Adrenal gland (tissue), 12 donors: Measurements from ENCODE around the gene SEMA5A. TPM values are rescaled to one million over a fixed set of nuclear protein-coding genes. Genes with fewer than 3 reads are reported as not detected.
"Not testable (repeated sequence)": the region's sequence is repeated elsewhere in the genome, so short reads cannot be mapped to it uniquely, and the experiment has no call there.

ENCODE experiments used
- DNase-seq, 7 donors: peaks; one replicate each; pipeline ENCODE4 v3.0.0-alpha.2; 2019 to 2020
- H3K27ac ChIP-seq, 5 donors: fragments of 200-600 bp; sonication (generic) in 4 of 5; 1 replicate in 3 of 5; 2 replicates in 2 of 5; pipeline versions ENCODE4 v1.5.1 to v1.8.0; 2016 to 2020; ENCODE audit warnings: mild to moderate bottlenecking in 1 of 5
- H3K27me3 ChIP-seq: fragments of 200-600 bp; 2 replicates; pipeline ENCODE4 v1.8.0; 2021
- H3K36me3 ChIP-seq, 2 donors: fragments of 200-600 bp; replicated peaks in 1 of 2; 1 replicate in 1 of 2; 2 replicates in 1 of 2; pipeline versions ENCODE4 v1.5.1 to v1.8.0; 2018 to 2022
- H3K4me1 ChIP-seq, 2 donors: fragments of 200-600 bp; replicated peaks in 1 of 2; 1 replicate in 1 of 2; 2 replicates in 1 of 2; pipeline versions ENCODE4 v1.5.1 to v1.8.0; 2018 to 2021
- H3K4me3 ChIP-seq, 4 donors: fragments of 200-600 bp; sonication (generic) in 3 of 4; one replicate each; pipeline ENCODE4 v1.5.1; 2016 to 2018
- H3K9me3 ChIP-seq, 3 donors: fragments of 200-600 bp; sonication (generic) in 1 of 3; replicated peaks in 1 of 3; 1 replicate in 2 of 3; 2 replicates in 1 of 3; pipeline versions ENCODE4 v1.5.1 to v1.8.0; 2016 to 2021
- POLR2A ChIP-seq, 2 donors: fragments of 450-650 bp; IDR thresholded peaks; one replicate each; pipeline ENCODE4 v1.6.1; 2017; ENCODE audit warnings: antibody characterized with exemption in 2 of 2, mild to moderate bottlenecking in 2 of 2, moderate library complexity in 1 of 2
- WGBS, 4 donors: extraction: QIAGEN DNeasy Blood & Tissue Kit in 2 of 4; methylation state at CpG; one replicate each; pipeline versions ENCODE4 v1.1.5 to v1.1.7; 2013 to 2017; 5-methylcytosine and 5-hydroxymethylcytosine counted together
- intact Hi-C, 2 donors: fragments of 100-400 bp; cut with DNase I; formaldehyde crosslinking; loops; one replicate each; pipeline versions ENCODE4 v1.14.1 to v1.15.0; 2022 to 2023
- polyA plus RNA-seq, 3 donors: library from polyadenylated mRNA; stranded (reverse); fragments of 200-250 nt in 2 of 3; fragments of 350-450 nt in 1 of 3; fragmentation: Illumina TruSeq in 1 of 3; extraction: RNeasy Lipid Tissue Mini Kit (QIAGEN cat#74804) in 1 of 3; gene quantifications; one replicate each; pipeline ENCODE4 v1.2.3, GENCODE V29; 2013 to 2014
- total RNA-seq, 9 donors: library from RNA; depleted of rRNA in 4 of 9; stranded (reverse); fragments of >200 nt in 4 of 9; fragments of 120-200 nt in 1 of 9; fragmentation: NEBNext Ultra II Directional in 1 of 9; extraction: Animal tissue kit (Norgen Biotek cat#: 25700) in 1 of 9; gene quantifications; one replicate each; pipeline versions ENCODE4 v1.1.0 to v1.2.4, GENCODE V29; 2013 to 2023
- TF ChIP-seq, protein P1 (sequence below), 6 experiments: fragments of 450-650 bp in 4 of 6; fragments of 200-600 bp in 2 of 6; sonication (generic) in 1 of 6; IDR thresholded peaks; 1 replicate in 5 of 6; 2 replicates in 1 of 6; pipeline versions ENCODE4 v1.5.1 to v1.8.0; 2016 to 2021; ENCODE audit warnings: antibody characterized with exemption in 6 of 6, mild to moderate bottlenecking in 2 of 6, moderate library complexity in 1 of 6
- donor health status: healthy with polysubstance abuse.
- donor health status: Bipolar disorder and iron deficiency.
- donor health status: DM: yes; HTN: yes; CAD: no.
- donor health status: DM: no; HTN: no; CAD: no.
- donor health status: DM: no; HTN: no; CAD: no.
- donor health status: DM: yes; HTN: yes; CAD: no.

The SEMA5A gene
- total and polyA plus RNA-seq, 12 donors = 0.40 to 6.0 (median 2.6) TPM

- Histone ChIP-seq H3K27ac (no peak overlapping the region), H3K36me3 (no peaks in the 10 kb centered on the region), H3K4me1 (no peaks in the 10 kb centered on the region), H3K4me3 (no peak overlapping the region), H3K9me3 (no peaks in the 10 kb centered on the region), H3K27me3 (no peaks in the 10 kb centered on the region)
- DNase-seq = no peak
- intact Hi-C loops = no loop called here
- 47 to 61% (median 55%) methylated on average over 5 of the region's 5 CpGs for WGBS, 4 donors
- TF ChIP-seq POLR2A (IDR thresholded peaks at IDR 0.05) = no peak
- TF ChIP-seq, protein P1, sequence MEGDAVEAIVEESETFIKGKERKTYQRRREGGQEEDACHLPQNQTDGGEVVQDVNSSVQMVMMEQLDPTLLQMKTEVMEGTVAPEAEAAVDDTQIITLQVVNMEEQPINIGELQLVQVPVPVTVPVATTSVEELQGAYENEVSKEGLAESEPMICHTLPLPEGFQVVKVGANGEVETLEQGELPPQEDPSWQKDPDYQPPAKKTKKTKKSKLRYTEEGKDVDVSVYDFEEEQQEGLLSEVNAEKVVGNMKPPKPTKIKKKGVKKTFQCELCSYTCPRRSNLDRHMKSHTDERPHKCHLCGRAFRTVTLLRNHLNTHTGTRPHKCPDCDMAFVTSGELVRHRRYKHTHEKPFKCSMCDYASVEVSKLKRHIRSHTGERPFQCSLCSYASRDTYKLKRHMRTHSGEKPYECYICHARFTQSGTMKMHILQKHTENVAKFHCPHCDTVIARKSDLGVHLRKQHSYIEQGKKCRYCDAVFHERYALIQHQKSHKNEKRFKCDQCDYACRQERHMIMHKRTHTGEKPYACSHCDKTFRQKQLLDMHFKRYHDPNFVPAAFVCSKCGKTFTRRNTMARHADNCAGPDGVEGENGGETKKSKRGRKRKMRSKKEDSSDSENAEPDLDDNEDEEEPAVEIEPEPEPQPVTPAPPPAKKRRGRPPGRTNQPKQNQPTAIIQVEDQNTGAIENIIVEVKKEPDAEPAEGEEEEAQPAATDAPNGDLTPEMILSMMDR (IDR thresholded peaks at IDR 0.05) = no peak
Measured at GRCh38 chr5:9356351-9356825, 189.5 kb downstream of the SEMA5A start.

DNA sequence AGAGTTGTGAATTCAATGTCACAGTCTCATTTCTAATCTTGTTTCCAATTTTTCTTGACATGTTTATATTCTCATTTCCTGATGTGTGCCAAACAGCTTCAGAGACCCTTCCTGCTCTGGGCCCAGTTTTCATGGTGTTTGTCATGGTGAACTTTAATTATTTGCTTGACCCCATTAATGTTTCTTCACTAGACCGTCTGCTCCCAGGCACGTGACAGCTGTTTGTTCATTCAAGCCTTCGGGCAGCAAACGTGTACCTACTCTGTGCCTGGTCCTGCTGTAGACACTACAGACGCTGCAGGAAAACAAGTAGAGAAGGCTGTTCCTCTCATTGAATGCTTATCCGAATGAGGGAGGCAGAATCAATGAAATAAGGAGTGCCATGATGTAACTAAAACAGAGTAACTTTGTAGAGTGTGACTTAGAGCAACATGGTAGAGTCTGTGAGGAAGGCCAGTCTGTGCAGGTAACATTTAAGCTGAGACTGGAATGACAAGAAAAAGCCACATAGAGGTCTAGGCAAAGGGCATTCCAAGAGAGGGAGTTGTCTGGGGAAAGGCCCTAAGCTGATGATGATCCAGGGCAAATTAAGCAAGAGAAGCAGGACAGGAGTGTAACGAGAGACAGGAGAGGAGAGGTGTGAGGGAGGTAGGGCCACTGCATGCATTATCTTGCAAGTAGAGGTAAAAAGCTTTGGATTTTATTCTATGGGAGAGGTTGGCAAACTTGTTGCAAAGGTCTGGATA is 191.4 kb downstream of the SEMA5A start:
- no peak for DNase-seq
- Histone ChIP-seq H3K9me3 (no peaks in the 10 kb centered on the region), H3K27ac (no peak overlapping the region), H3K4me3 (no peak overlapping the region), H3K27me3 (no peaks in the 10 kb centered on the region), H3K4me1 (no peaks in the 10 kb centered on the region), H3K36me3 (no peaks in the 10 kb centered on the region)
- WGBS, 4 donors = 82 to 89% (median 84%) methylated on average over 7 of the region's 7 CpGs
- intact Hi-C loops = no loop called here
- TF ChIP-seq POLR2A (IDR thresholded peaks at IDR 0.05) = no peak
- TF ChIP-seq, protein P1 (IDR thresholded peaks at IDR 0.05) = no peak

GRCh38 chr5:9353048-9353447 is 192.8 kb downstream of the SEMA5A start:
- H3K4me3 ChIP-seq, intact Hi-C loops, H3K36me3 ChIP-seq: not testable (repeated sequence)

GRCh38 chr5:9351546-9351945 is 194.3 kb downstream of the SEMA5A start:
- Histone ChIP-seq H3K36me3 (no peaks in the 10 kb centered on the region), H3K4me1 (peaks cover 0 to 11% of the 10 kb centered on the region in 2 donors), H3K9me3 (no peaks in the 10 kb centered on the region), H3K27ac (no peak overlapping the region), H3K27me3 (no peaks in the 10 kb centered on the region), H3K4me3 (no peak overlapping the region)
- 62 to 94% (median 72%) methylated on average over 2 of the region's 2 CpGs for WGBS, 4 donors
- intact Hi-C loops = no loop called here
- TF ChIP-seq, protein P1 (IDR thresholded peaks at IDR 0.05) = no peak
- no peak for TF ChIP-seq POLR2A (IDR thresholded peaks at IDR 0.05)
- no peak for DNase-seq

More at GRCh38 chr5:9353048-9353447, 192.8 kb downstream of the SEMA5A start:
- not testable (repeated sequence) for H3K9me3 ChIP-seq, H3K27me3 ChIP-seq, DNase-seq, H3K4me1 ChIP-seq, H3K27ac ChIP-seq

DNA sequence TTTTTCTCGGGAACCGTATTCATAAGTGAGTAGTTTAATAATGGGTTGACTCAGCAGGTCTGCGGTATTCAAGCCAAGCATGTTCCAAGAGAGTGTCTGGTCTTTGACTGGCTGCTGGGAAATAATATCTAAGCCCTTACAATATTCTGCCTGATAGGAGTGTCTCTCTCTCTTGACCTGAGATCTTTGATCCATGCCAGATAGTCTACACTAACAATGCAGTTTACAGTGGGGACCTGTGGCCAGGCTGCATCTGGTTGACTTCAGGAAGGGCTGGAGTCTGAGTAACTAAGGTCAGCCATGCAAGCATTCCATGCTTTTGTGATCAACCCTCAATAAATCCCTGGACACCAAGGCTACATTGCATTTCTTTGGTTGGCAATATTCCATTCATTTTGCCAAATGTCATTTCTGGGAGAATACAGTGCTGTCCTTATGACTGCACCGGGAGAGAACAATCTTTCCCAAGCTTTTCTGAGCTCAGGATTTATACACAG is 195.5 kb downstream of the SEMA5A start:
- TF ChIP-seq, protein P1 (IDR thresholded peaks at IDR 0.05) = no peak
- DNase-seq = no peak
- H3K4me1 ChIP-seq = peaks cover 0 to 11% of the 10 kb centered on the region in 2 donors
- intact Hi-C loops = no loop called here
- WGBS, 4 donors = 64 to 78% (median 68%) methylated on average over 4 of the region's 4 CpGs
- no peaks in the 10 kb centered on the region for H3K36me3 ChIP-seq
- H3K4me3 ChIP-seq = no peak overlapping the region
- no peak overlapping the region for H3K27ac ChIP-seq
- no peaks in the 10 kb centered on the region for H3K27me3 ChIP-seq
- no peaks in the 10 kb centered on the region for H3K9me3 ChIP-seq
